Colonic mucosa (tissue), 4 donors: ENCODE results near the gene OST4. TPM values are rescaled to one million over a fixed set of nuclear protein-coding genes. Genes with fewer than 3 reads are reported as not detected.
A peak's percentile ranks its signal among the peaks of the same experiment; 100 is the strongest.

Experiments used
- DNase-seq: peaks from one replicate; pipeline ENCODE4 v3.0.0-alpha.2; 2020
- H3K27ac ChIP-seq: fragments of 200-600 bp; one replicate; pipeline ENCODE4 v1.8.0; 2021
- H3K27me3 ChIP-seq: fragments of 200-600 bp; one replicate; pipeline ENCODE4 v1.8.0; 2021
- H3K36me3 ChIP-seq: fragments of 200-600 bp; one replicate; pipeline ENCODE4 v1.8.0; 2021
- H3K4me1 ChIP-seq: fragments of 200-600 bp; one replicate; pipeline ENCODE4 v1.8.0; 2021; ENCODE audit warnings: mild to moderate bottlenecking
- H3K4me3 ChIP-seq: fragments of 200-600 bp; one replicate; pipeline ENCODE4 v1.8.0; 2021
- H3K9ac ChIP-seq, 2 donors: one replicate each; pipeline ENCODE4 v1.7.0; 2013; ENCODE audit warnings: control low read depth in 2 of 2, low read depth in 2 of 2, low read length in 2 of 2
- H3K9me3 ChIP-seq: fragments of 200-600 bp; one replicate; pipeline ENCODE4 v1.8.0; 2021
- intact Hi-C: fragments of 100-400 bp; cut with DNase I; formaldehyde crosslinking; loops from one replicate; pipeline ENCODE4 v1.14.1; 2022
- total RNA-seq, 2 donors: library from RNA; stranded (reverse); fragmentation: NEBNext Ultra II Directional in 1 of 2; extraction: Animal tissue kit (Norgen Biotek cat#: 25700) in 1 of 2; gene quantifications; one replicate each; pipeline ENCODE4 v1.2.1, GENCODE V29; 2021
- TF ChIP-seq, protein P1 (sequence below): fragments of 200-600 bp; IDR thresholded peaks from one replicate; pipeline ENCODE4 v1.8.0; 2022; ENCODE audit warnings: antibody characterized with exemption, mild to moderate bottlenecking
- donor health status: healthy.
- donor health status: DM: no; HTN: no; CAD: no.
- donor health status: DM: no; HTN: no; CAD: no.

The OST4 gene
- total RNA-seq, 2 donors from 2014 or later = 272 to 331 TPM

- H3K36me3 ChIP-seq = peaks cover 45% of the 10 kb centered on the region
- no peak overlapping the region for H3K4me3 ChIP-seq
- intact Hi-C loops = loop anchor here (10.0 kb wide), 1 partner anchor 45 kb away; the partner anchor contains the start of gene KHK
- H3K27ac ChIP-seq = no peak overlapping the region
- no peaks in the 10 kb centered on the region for H3K27me3 ChIP-seq
- H3K4me1 ChIP-seq = no peaks in the 10 kb centered on the region
- no peaks in the 10 kb centered on the region for H3K9me3 ChIP-seq
- no peak for DNase-seq
- H3K9ac ChIP-seq = no peak overlapping the region
- TF ChIP-seq, protein P1, sequence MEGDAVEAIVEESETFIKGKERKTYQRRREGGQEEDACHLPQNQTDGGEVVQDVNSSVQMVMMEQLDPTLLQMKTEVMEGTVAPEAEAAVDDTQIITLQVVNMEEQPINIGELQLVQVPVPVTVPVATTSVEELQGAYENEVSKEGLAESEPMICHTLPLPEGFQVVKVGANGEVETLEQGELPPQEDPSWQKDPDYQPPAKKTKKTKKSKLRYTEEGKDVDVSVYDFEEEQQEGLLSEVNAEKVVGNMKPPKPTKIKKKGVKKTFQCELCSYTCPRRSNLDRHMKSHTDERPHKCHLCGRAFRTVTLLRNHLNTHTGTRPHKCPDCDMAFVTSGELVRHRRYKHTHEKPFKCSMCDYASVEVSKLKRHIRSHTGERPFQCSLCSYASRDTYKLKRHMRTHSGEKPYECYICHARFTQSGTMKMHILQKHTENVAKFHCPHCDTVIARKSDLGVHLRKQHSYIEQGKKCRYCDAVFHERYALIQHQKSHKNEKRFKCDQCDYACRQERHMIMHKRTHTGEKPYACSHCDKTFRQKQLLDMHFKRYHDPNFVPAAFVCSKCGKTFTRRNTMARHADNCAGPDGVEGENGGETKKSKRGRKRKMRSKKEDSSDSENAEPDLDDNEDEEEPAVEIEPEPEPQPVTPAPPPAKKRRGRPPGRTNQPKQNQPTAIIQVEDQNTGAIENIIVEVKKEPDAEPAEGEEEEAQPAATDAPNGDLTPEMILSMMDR = no peak
Measured at GRCh38 chr2:27039871-27040270, 31.6 kb downstream of the OST4 start.

GRCh38 chr2:27039426-27039825 lies 32.0 kb downstream of the OST4 start:
- intact Hi-C loops = loop anchor here (10.0 kb wide), 1 partner anchor 45 kb away; the partner anchor contains the start of gene KHK
- Histone ChIP-seq H3K27me3 (no peaks in the 10 kb centered on the region), H3K36me3 (peaks cover 45% of the 10 kb centered on the region), H3K4me1 (peaks cover 4% of the 10 kb centered on the region), H3K4me3 (no peak overlapping the region), H3K9ac (no peak overlapping the region), H3K9me3 (no peaks in the 10 kb centered on the region), H3K27ac (no peak overlapping the region)
- DNase-seq = no peak
- TF ChIP-seq, protein P1 = no peak

- H3K27ac ChIP-seq = no peak overlapping the region
- DNase-seq = no peak
- H3K9me3 ChIP-seq = no peaks in the 10 kb centered on the region
- no peak overlapping the region for H3K9ac ChIP-seq
- intact Hi-C loops = loop anchor here (10.0 kb wide), 1 partner anchor 46 kb away; the partner anchor contains the start of gene KHK
- H3K27me3 ChIP-seq = no peaks in the 10 kb centered on the region
- peaks cover 11% of the 10 kb centered on the region for H3K4me1 ChIP-seq
- H3K36me3 ChIP-seq = peaks cover 45% of the 10 kb centered on the region
- H3K4me3 ChIP-seq = no peak overlapping the region
- TF ChIP-seq, protein P1 = no peak
Measured at GRCh38 chr2:27038631-27039339, 32.7 kb downstream of the OST4 start.

- H3K4me1 ChIP-seq = peaks cover 13% of the 10 kb centered on the region
- H3K27me3 ChIP-seq = no peaks in the 10 kb centered on the region
- no peak for DNase-seq
- H3K9me3 ChIP-seq = no peaks in the 10 kb centered on the region
- no peak overlapping the region for H3K27ac ChIP-seq
- no peak overlapping the region for H3K4me3 ChIP-seq
- peaks cover 45% of the 10 kb centered on the region for H3K36me3 ChIP-seq
- intact Hi-C loops = loop anchor here (10.0 kb wide), 1 partner anchor 47 kb away; the partner anchor contains the start of gene KHK
- H3K9ac ChIP-seq = no peak overlapping the region
- TF ChIP-seq, protein P1 = no peak
Measured at GRCh38 chr2:27038012-27038411, 33.4 kb downstream of the OST4 start.

- H3K4me3 ChIP-seq = peak overlapping the region; percentile 76
- H3K9me3 ChIP-seq = no peaks in the 10 kb centered on the region
- peak overlapping the region; percentile 90 to 96 for H3K9ac ChIP-seq
- intact Hi-C loops = loop anchor here (10.0 kb wide), 1 partner anchor 51 kb away; the partner anchor contains the start of gene KHK
- TF ChIP-seq, protein P1 = no peak
- peaks cover 13% of the 10 kb centered on the region for H3K4me1 ChIP-seq
- peaks cover 23% of the 10 kb centered on the region for H3K36me3 ChIP-seq
- no peak for DNase-seq
- peak overlapping the region; percentile 59 for H3K27ac ChIP-seq
- no peaks in the 10 kb centered on the region for H3K27me3 ChIP-seq
Measured at GRCh38 chr2:27033253-27033852, 38.1 kb downstream of the OST4 start.
